Activated CD4-positive, alpha-beta T cell treated with anti-CD3 and anti-CD28 coated beads for 4 hours (primary cell): ENCODE results near the gene KIF5C.
A peak's percentile ranks its signal among the peaks of the same experiment; 100 is the strongest.

Source experiments
- DNase-seq, 2 donors: peaks; one replicate each; pipeline ENCODE4 v3.0.0-alpha.2; 2020

Gene KIF5C

GRCh38 chr2:149056541-149057255, 181.7 kb downstream of the KIF5C start:
- no peak for DNase-seq

- DNase-seq: no peak
These were observed 182.4 kb downstream of the KIF5C start for GRCh38 chr2:149057401-149057800.

GRCh38 chr2:149058936-149059335, 183.9 kb downstream of the KIF5C start:
- no peak for DNase-seq

- DNase-seq: no peak
These were observed 184.8 kb downstream of the KIF5C start for GRCh38 chr2:149059822-149060221.

GRCh38 chr2:149061133-149061745, 186.2 kb downstream of the KIF5C start:
- DNase-seq: no peak

- no peak for DNase-seq
These were observed 187.5 kb downstream of the KIF5C start for GRCh38 chr2:149062531-149062930.

- DNase-seq: no peak
These were observed 188.2 kb downstream of the KIF5C start for GRCh38 chr2:149063177-149063576.

GRCh38 chr2:149064365-149064841, 189.4 kb downstream of the KIF5C start:
- DNase-seq: no peak

- DNase-seq: no peak
These were observed 190.0 kb downstream of the KIF5C start for GRCh38 chr2:149064856-149065630.

- DNase-seq: no peak
These were observed 193.4 kb downstream of the KIF5C start for GRCh38 chr2:149068225-149068995.

GRCh38 chr2:149068996-149069888, 194.2 kb downstream of the KIF5C start:
- peak; percentile 13 to 23 for DNase-seq

- no peak for DNase-seq
These were observed 195.8 kb downstream of the KIF5C start for GRCh38 chr2:149070681-149071320.

GRCh38 chr2:149075105-149075504, 200.1 kb downstream of the KIF5C start:
- no peak for DNase-seq

GRCh38 chr2:149075853-149076252, 200.8 kb downstream of the KIF5C start:
- no peak for DNase-seq
